Measurements from ENCODE around the gene COX19. TPM values are rescaled to one million over a fixed set of nuclear protein-coding genes. Genes with fewer than 3 reads are reported as not detected.
A peak's percentile ranks its signal among the peaks of the same experiment; 100 is the strongest.

COX19 gene
- total RNA-seq, 4 donors from 2014 or later = 11.6 to 55.2 (median 13.2) TPM

GRCh38 chr7:999941-1000935, 24.9 kb upstream of the COX19 start:
- Histone ChIP-seq H3K36me3 (peaks cover 30% of the 10 kb centered on the region), H3K4me1 (peaks cover 5% of the 10 kb centered on the region), H3K9me3 (no peaks in the 10 kb centered on the region), H3K4me3 (no peak overlapping the region), H3K27me3 (no peaks in the 10 kb centered on the region), H3K27ac (no peak overlapping the region)
- no peak for TF ChIP-seq EP300 (IDR thresholded peaks at IDR 0.05)
- no peak for TF ChIP-seq POLR2A (IDR thresholded peaks at IDR 0.05)
- TF ChIP-seq CTCF (IDR thresholded peaks at IDR 0.05) = no peak
- no peak for TF ChIP-seq POLR2AphosphoS5 (IDR thresholded peaks at IDR 0.05)
- no peak for DNase-seq (ENCODE audit: low spot score in 2 of 2)
- WGBS = 84% methylated on average over 31 of the region's 52 CpGs

- H3K36me3 ChIP-seq = peaks cover 30% of the 10 kb centered on the region
These were observed 24.0 kb upstream of the COX19 start for GRCh38 chr7:999149-999879.

GRCh38 chr7:997404-998395, 22.4 kb upstream of the COX19 start:
- 78% methylated on average over 25 of the region's 45 CpGs for WGBS
- Histone ChIP-seq H3K27ac (no peak overlapping the region), H3K36me3 (peaks cover 30% of the 10 kb centered on the region), H3K27me3 (peaks cover 1% of the 10 kb centered on the region), H3K4me1 (peaks cover 14% of the 10 kb centered on the region), H3K4me3 (no peak overlapping the region), H3K9me3 (no peaks in the 10 kb centered on the region)
- no peak for DNase-seq (ENCODE audit: low spot score in 2 of 2)
- no peak for TF ChIP-seq EP300 (IDR thresholded peaks at IDR 0.05)
- no peak for TF ChIP-seq POLR2A (IDR thresholded peaks at IDR 0.05)
- no peak for TF ChIP-seq POLR2AphosphoS5 (IDR thresholded peaks at IDR 0.05)
- no peak for TF ChIP-seq CTCF (IDR thresholded peaks at IDR 0.05)

More at GRCh38 chr7:999149-999879, 24.0 kb upstream of the COX19 start:
- 88% methylated on average over 24 of the region's 28 CpGs for WGBS
- no peak for TF ChIP-seq POLR2A (IDR thresholded peaks at IDR 0.05)
- TF ChIP-seq CTCF (IDR thresholded peaks at IDR 0.05) = no peak
- TF ChIP-seq POLR2AphosphoS5 (IDR thresholded peaks at IDR 0.05) = no peak
- no peak for TF ChIP-seq EP300 (IDR thresholded peaks at IDR 0.05)
- H3K4me3 ChIP-seq = no peak overlapping the region
- H3K27me3 ChIP-seq = no peaks in the 10 kb centered on the region
- peaks cover 5% of the 10 kb centered on the region for H3K4me1 ChIP-seq
- H3K27ac ChIP-seq = no peak overlapping the region
- no peaks in the 10 kb centered on the region for H3K9me3 ChIP-seq
- DNase-seq (ENCODE audit: low spot score in 2 of 2) = no peak

GRCh38 chr7:996079-996872, 20.9 kb upstream of the COX19 start:
- H3K9me3 ChIP-seq = no peaks in the 10 kb centered on the region
- WGBS = 76% methylated on average over 10 of the region's 38 CpGs
- TF ChIP-seq POLR2AphosphoS5 (IDR thresholded peaks at IDR 0.05) = no peak
- TF ChIP-seq CTCF (IDR thresholded peaks at IDR 0.05) = no peak
- TF ChIP-seq EP300 (IDR thresholded peaks at IDR 0.05) = no peak
- no peak for TF ChIP-seq POLR2A (IDR thresholded peaks at IDR 0.05)
- peaks cover 15% of the 10 kb centered on the region for H3K27me3 ChIP-seq
- peaks cover 27% of the 10 kb centered on the region for H3K4me1 ChIP-seq
- no peak overlapping the region for H3K4me3 ChIP-seq
- DNase-seq (ENCODE audit: low spot score in 2 of 2) = peak in 1 of 2 donors; percentile 63
- no peak overlapping the region for H3K27ac ChIP-seq
- H3K36me3 ChIP-seq = peaks cover 30% of the 10 kb centered on the region
